IMR-90 (cell line): Measurements from ENCODE around the gene CTNNA2. TPM values are rescaled to one million over a fixed set of nuclear protein-coding genes. Genes with fewer than 3 reads are reported as not detected.

Source experiments
- ATAC-seq: fragments of 200-7000 bp; cut with Tn5 transposase; 2 replicates; pipeline ENCODE4 v1.9.1; 2020; ENCODE audit warnings: low read depth, mild to moderate bottlenecking, moderate library complexity
- BruUV-seq: library from RNA; stranded (reverse); fragments of 400-500 nt; replicated peaks from 2 replicates; lab custom pipeline; 2021; lab: Mats Ljungman, UMichigan
- CTCF ChIA-PET: fragments of 300-600 bp; formaldehyde crosslinking; extraction: SDS; loops from one replicate; lab custom pipeline; 2021; ENCODE audit warnings: antibody characterized with exemption; lab: Yijun Ruan, JAX
- POLR2A ChIA-PET: fragments of 300-600 bp; sonication (Branson Sonifier 250); formaldehyde crosslinking; loops from one replicate; lab custom pipeline; 2022; ENCODE audit warnings: antibody characterized with exemption; ENCODE audit not compliant: unreplicated experiment; lab: Charles Lee
- DNase-seq: peaks from one replicate; pipeline ENCODE4 v3.0.0; 2013
- H2AFZ ChIP-seq: replicated peaks from 2 replicates; pipeline ENCODE3; 2013; ENCODE audit warnings: low read length, mild to moderate bottlenecking; ENCODE audit not compliant: poor library complexity
- H2AK5ac ChIP-seq: 2 replicates; pipeline ENCODE4 v1.6.1; 2013; ENCODE audit warnings: low read depth, low read length, inconsistent platforms
- H2AK9ac ChIP-seq: replicated peaks from 2 replicates; pipeline ENCODE3; 2013; ENCODE audit warnings: mild to moderate bottlenecking, low read depth, low read length, moderate library complexity; ENCODE audit not compliant: poor library complexity
- H2BK120ac ChIP-seq: 2 replicates; pipeline ENCODE4 v1.6.1; 2013; ENCODE audit warnings: low read depth, low read length, inconsistent platforms
- H2BK15ac ChIP-seq: 3 replicates; pipeline ENCODE4 v1.6.1; 2013; ENCODE audit warnings: low read depth, low read length, inconsistent platforms
- H2BK20ac ChIP-seq: 2 replicates; pipeline ENCODE4 v1.6.1; 2013; ENCODE audit warnings: low read depth, mild to moderate bottlenecking, inconsistent platforms, low read length, moderate library complexity
- H2BK5ac ChIP-seq: 2 replicates; pipeline ENCODE4 v1.6.1; 2013; ENCODE audit warnings: mild to moderate bottlenecking, low read depth, low read length, inconsistent platforms; ENCODE audit not compliant: poor library complexity, severe bottlenecking
- H3K14ac ChIP-seq: replicated peaks from 2 replicates; pipeline ENCODE4 v1.6.1; 2013; ENCODE audit warnings: low read depth, low read length, inconsistent platforms
- H3K18ac ChIP-seq: 2 replicates; pipeline ENCODE4 v1.6.1; 2013; ENCODE audit warnings: low read depth, low read length, control low read depth
- H3K23ac ChIP-seq: 2 replicates; pipeline ENCODE4 v1.6.1; 2013; ENCODE audit warnings: low read depth, low read length, inconsistent platforms
- H3K27ac ChIP-seq: 2 replicates; pipeline ENCODE4 v1.5.1; 2013; ENCODE audit warnings: mild to moderate bottlenecking, control low read depth, low read length; ENCODE audit not compliant: insufficient read depth
- H3K27me3 ChIP-seq: 2 replicates; pipeline ENCODE4 v1.6.1; 2013; ENCODE audit warnings: low read length; ENCODE audit not compliant: control insufficient read depth, insufficient read depth
- H3K36me3 ChIP-seq: 2 replicates; pipeline ENCODE4 v1.6.1; 2013; ENCODE audit warnings: low read length, mixed read lengths; ENCODE audit not compliant: control insufficient read depth, insufficient read depth
- H3K4ac ChIP-seq: 2 replicates; pipeline ENCODE4 v1.6.1; 2013; ENCODE audit warnings: low read depth, low read length, inconsistent platforms
- H3K4me1 ChIP-seq: 2 replicates; pipeline ENCODE4 v1.6.1; 2013; ENCODE audit warnings: low read length, mixed read lengths; ENCODE audit not compliant: control insufficient read depth, insufficient read depth
- H3K4me2 ChIP-seq: 2 replicates; pipeline ENCODE4 v1.6.1; 2013; ENCODE audit warnings: low read depth, mild to moderate bottlenecking, control low read depth, low read length, moderate library complexity
- H3K4me3 ChIP-seq: 2 replicates; pipeline ENCODE4 v1.5.1; 2013; ENCODE audit warnings: low read depth, mild to moderate bottlenecking, control low read depth, low read length, moderate library complexity; ENCODE audit not compliant: insufficient read depth
- H3K56ac ChIP-seq: 2 replicates; pipeline ENCODE4 v1.6.1; 2013; ENCODE audit warnings: low read length, inconsistent platforms; ENCODE audit not compliant: insufficient read depth; ENCODE audit errors: extremely low read depth
- H3K79me1 ChIP-seq, 2 experiments: 2 replicates each; pipeline ENCODE4 v1.6.1; 2013; ENCODE audit warnings: low read length in 2 of 2, inconsistent platforms in 1 of 2, low read depth in 1 of 2
- H3K9ac ChIP-seq: 2 replicates; pipeline ENCODE4 v1.6.1; 2013; ENCODE audit warnings: low read depth, low read length, control low read depth
- H3K9me1 ChIP-seq: 2 replicates; pipeline ENCODE4 v1.6.1; 2013; ENCODE audit warnings: low read length, inconsistent platforms; ENCODE audit not compliant: insufficient read depth
- H3K9me3 ChIP-seq: 2 replicates; pipeline ENCODE4 v1.6.1; 2013; ENCODE audit warnings: low read length; ENCODE audit not compliant: control insufficient read depth, insufficient read depth
- H4K20me1 ChIP-seq: 2 replicates; pipeline ENCODE4 v1.6.1; 2013; ENCODE audit warnings: low read length, inconsistent platforms; ENCODE audit not compliant: insufficient read depth
- H4K5ac ChIP-seq: 2 replicates; pipeline ENCODE4 v1.6.1; 2013; ENCODE audit warnings: mild to moderate bottlenecking, low read depth, low read length, control low read depth
- H4K8ac ChIP-seq, 2 experiments: 2 replicates each; pipeline ENCODE4 v1.6.1; 2013; ENCODE audit warnings: low read depth in 2 of 2, low read length in 2 of 2, control low read depth in 1 of 2, inconsistent platforms in 1 of 2
- H4K91ac ChIP-seq: 2 replicates; pipeline ENCODE4 v1.6.1; 2013; ENCODE audit warnings: low read depth, low read length, inconsistent platforms; ENCODE audit not compliant: insufficient read depth
- BHLHE40 ChIP-seq: fragments of 150-350 bp; IDR thresholded peaks from 2 replicates; pipeline ENCODE4 v1.6.1; 2016; ENCODE audit warnings: mild to moderate bottlenecking, low read depth, low read length
- CEBPB ChIP-seq: IDR thresholded peaks from 2 replicates; pipeline ENCODE4 v1.6.1; 2012; ENCODE audit warnings: low read depth, low read length, improper control_type of control experiment
- CHD1 ChIP-seq: IDR thresholded peaks from 2 replicates; pipeline ENCODE4 v1.6.1; 2012; ENCODE audit warnings: low read depth, low read length, improper control_type of control experiment
- CTCF ChIP-seq: conservative IDR thresholded peaks from 2 replicates; pipeline ENCODE4 v1.5.1; 2012; ENCODE audit warnings: mild to moderate bottlenecking, low read depth, low read length, improper control_type of control experiment
- ELK1 ChIP-seq: fragments of 150-350 bp; IDR thresholded peaks from 2 replicates; pipeline ENCODE4 v1.6.1; 2016; ENCODE audit warnings: low read depth, mild to moderate bottlenecking, low read length, moderate library complexity, borderline replicate concordance
- FOS ChIP-seq: fragments of 150-350 bp; IDR thresholded peaks from 2 replicates; pipeline ENCODE4 v1.6.1; 2016; ENCODE audit warnings: low read depth, low read length
- MAFK ChIP-seq: IDR thresholded peaks from 2 replicates; pipeline ENCODE4 v1.6.1; 2012; ENCODE audit warnings: low read depth, low read length, improper control_type of control experiment
- MAZ ChIP-seq: IDR thresholded peaks from 2 replicates; pipeline ENCODE4 v1.6.1; 2012; ENCODE audit warnings: low read depth, mild to moderate bottlenecking, low read length, improper control_type of control experiment, moderate library complexity, borderline replicate concordance
- MXI1 ChIP-seq: IDR thresholded peaks from 2 replicates; pipeline ENCODE4 v1.6.1; 2012; ENCODE audit warnings: low read depth, mild to moderate bottlenecking, low read length, moderate library complexity, borderline replicate concordance
- NFE2L2 ChIP-seq: fragments of 150-350 bp; IDR thresholded peaks from 2 replicates; pipeline ENCODE4 v1.6.1; 2016; ENCODE audit warnings: low read depth, mild to moderate bottlenecking, low read length
- POLR2A ChIP-seq: IDR thresholded peaks from 2 replicates; pipeline ENCODE4 v1.6.1; 2012; ENCODE audit warnings: mild to moderate bottlenecking, low read depth, low read length
- RAD21 ChIP-seq: IDR thresholded peaks from 2 replicates; pipeline ENCODE4 v1.6.1; 2012; ENCODE audit warnings: low read length, improper control_type of control experiment
- RCOR1 ChIP-seq: IDR thresholded peaks from 2 replicates; pipeline ENCODE4 v1.6.1; 2012; ENCODE audit warnings: mild to moderate bottlenecking, low read length, improper control_type of control experiment; ENCODE audit not compliant: insufficient replicate concordance
- RFX5 ChIP-seq: IDR thresholded peaks from 2 replicates; pipeline ENCODE4 v1.8.0; 2012; ENCODE audit warnings: low read depth, mild to moderate bottlenecking, low read length, moderate library complexity
- SMC3 ChIP-seq: fragments of 150-350 bp; IDR thresholded peaks from 2 replicates; pipeline ENCODE4 v1.6.1; 2016; ENCODE audit warnings: low read depth, mild to moderate bottlenecking, antibody characterized with exemption, low read length, moderate library complexity
- USF2 ChIP-seq: fragments of 150-350 bp; IDR thresholded peaks from 2 replicates; pipeline ENCODE4 v1.6.1; 2017; ENCODE audit warnings: mild to moderate bottlenecking, antibody characterized with exemption, low read length, low read depth
- WGBS, 2 experiments: methylation state at CpG; one replicate each; pipeline versions ENCODE4 v1.1.5 to v1.1.7; 2013; ENCODE audit warnings: missing lambda C conversion rate in 2 of 2; ENCODE audit not compliant: insufficient read length in 1 of 2; ENCODE audit errors: extremely low coverage in 2 of 2; 5-methylcytosine and 5-hydroxymethylcytosine counted together
- dilution Hi-C: fragments of 300-500 bp; cut with HindIII; formaldehyde crosslinking; loops from one replicate; pipeline ENCODE4 v1.14.3; 2018; ENCODE audit warnings: low sequenced_read_pairs; ENCODE audit not compliant: unreplicated experiment
- in situ Hi-C: fragments of 300-500 bp; cut with MboI; formaldehyde crosslinking; loops from 3 replicates; pipeline ENCODE4 v1.14.3; 2019; ENCODE audit warnings: low sequenced_read_pairs, inconsistent platforms, mixed read lengths
- intact Hi-C: fragments of 100-400 bp; cut with micrococcal nuclease; formaldehyde crosslinking; loops from 2 replicates; pipeline ENCODE4 v1.10.0; 2022
- polyA plus RNA-seq, 3 experiments: library from polyadenylated mRNA; depleted of rRNA; stranded (reverse); fragments of >200 nt; gene quantifications; 2 replicates each; pipeline ENCODE4 v1.2.3, GENCODE V29; 2012; ENCODE audit warnings: low replicate concordance in 1 of 3
- total RNA-seq: library from RNA; depleted of rRNA; stranded (reverse); fragments of >200 nt; gene quantifications from 2 replicates; pipeline ENCODE4 v1.2.3, GENCODE V29; 2012

Gene CTNNA2
- total and polyA plus RNA-seq, 2 of the 4 experiments (the other 2 are of a cell fraction): not detected

- Histone ChIP-seq H4K91ac (no peak overlapping the region), H4K8ac (no peak overlapping the region), H3K9ac (no peak overlapping the region), H3K9me1 (no peaks in the 10 kb centered on the region), H3K27me3 (no peaks in the 10 kb centered on the region), H3K4me2 (no peak overlapping the region), H2AFZ (no peak overlapping the region), H3K23ac (no peak overlapping the region), H2BK120ac (no peak overlapping the region), H2AK5ac (no peak overlapping the region), H3K14ac (no peak overlapping the region), H2BK15ac (no peak overlapping the region), H2BK20ac (no peak overlapping the region), H2AK9ac (no peak overlapping the region), H3K36me3 (no peaks in the 10 kb centered on the region), H3K4me1 (no peaks in the 10 kb centered on the region), H4K5ac (no peak overlapping the region), H2BK5ac (no peak overlapping the region), H4K20me1 (no peaks in the 10 kb centered on the region), H3K9me3 (peaks cover 3% of the 10 kb centered on the region; the same call in 1 of the 2 replicates), H3K4me3 (no peak overlapping the region), H3K27ac (no peak overlapping the region), H3K4ac (no peak overlapping the region), H3K79me1 (no peaks in the 10 kb centered on the region), H3K56ac (no peak overlapping the region), H3K18ac (no peak overlapping the region)
- BruUV-seq: no TSS peak
- DNase-seq (no peak), ATAC-seq (no peak)
- dilution Hi-C loops: no loop called here
- TF ChIP-seq MXI1 (no peak), SMC3 (no peak), POLR2A (no peak), MAZ (no peak), RCOR1 (no peak), ELK1 (no peak), CHD1 (no peak), CTCF (no peak), BHLHE40 (no peak), RAD21 (no peak), FOS (no peak), RFX5 (no peak), USF2 (no peak), NFE2L2 (no peak), CEBPB (no peak), MAFK (no peak)
- intact Hi-C loops: no loop called here
- in situ Hi-C loops: no loop called here
- ChIA-PET CTCF (no interaction called here), POLR2A (no interaction called here)
- no CpG with 5 or more reads among the region's 2 CpGs for WGBS, 2 experiments
Measured at GRCh38 chr2:79640001-79640400, 127.2 kb downstream of the CTNNA2 start.
